Smooth muscle cell of the brain vasculature (primary cell): ENCODE measurements around the gene PTPN1.
"Not testable (repeated sequence)": the region's sequence is repeated elsewhere in the genome, so short reads cannot be mapped to it uniquely, and the experiment has no call there.

Source experiments
- DNase-seq: peaks from one replicate; pipeline ENCODE4 v3.0.0-alpha.2; 2012; ENCODE audit warnings: low read depth, low spot score

PTPN1 gene

GRCh38 chr20:50557549-50558134 is 47.5 kb downstream of the PTPN1 start:
- no peak for DNase-seq

- peak; percentile 46 for DNase-seq
Measured at GRCh38 chr20:50558483-50558925, 48.3 kb downstream of the PTPN1 start.

GRCh38 chr20:50559149-50559548 is 49.0 kb downstream of the PTPN1 start:
- no peak for DNase-seq

GRCh38 chr20:50559856-50560638 is 49.9 kb downstream of the PTPN1 start:
- DNase-seq, result no peak

GRCh38 chr20:50560867-50561266 is 50.7 kb downstream of the PTPN1 start:
- DNase-seq, result no peak

- peak; percentile 79 for DNase-seq
Measured at GRCh38 chr20:50561379-50562078, 51.3 kb downstream of the PTPN1 start.

- no peak for DNase-seq
Measured at GRCh38 chr20:50562262-50562701, 52.1 kb downstream of the PTPN1 start.

- DNase-seq, result no peak
Measured at GRCh38 chr20:50563133-50563944, 53.2 kb downstream of the PTPN1 start.

- no peak for DNase-seq
Measured at GRCh38 chr20:50565383-50565782, 55.2 kb downstream of the PTPN1 start.

GRCh38 chr20:50565871-50566270 is 55.7 kb downstream of the PTPN1 start:
- no peak for DNase-seq

- no peak for DNase-seq
Measured at GRCh38 chr20:50567860-50568548, 57.8 kb downstream of the PTPN1 start.

GRCh38 chr20:50568549-50568942 is 58.4 kb downstream of the PTPN1 start:
- no peak for DNase-seq

GRCh38 chr20:50569487-50569863 is 59.3 kb downstream of the PTPN1 start:
- not testable (repeated sequence) for DNase-seq

- no peak for DNase-seq
Measured at GRCh38 chr20:50569864-50570836, 60.0 kb downstream of the PTPN1 start.

GRCh38 chr20:50571466-50571865 is 61.3 kb downstream of the PTPN1 start:
- DNase-seq, result no peak

- DNase-seq, result no peak
Measured at GRCh38 chr20:50572938-50573777, 63.0 kb downstream of the PTPN1 start.

GRCh38 chr20:50574108-50574507 is 63.9 kb downstream of the PTPN1 start:
- DNase-seq, result no peak

GRCh38 chr20:50574586-50574985 is 64.4 kb downstream of the PTPN1 start:
- no peak for DNase-seq
